B cell (primary cell): Measurements from ENCODE around the gene SCAMP3. TPM values are rescaled to one million over a fixed set of nuclear protein-coding genes. Genes with fewer than 3 reads are reported as not detected.
"Not testable (repeated sequence)": the region's sequence is repeated elsewhere in the genome, so short reads cannot be mapped to it uniquely, and the experiment has no call there.

Source experiments
- ATAC-seq: fragments of 200-7000 bp; cut with Tn5 transposase; one replicate; pipeline ENCODE4 v1.10.0; 2021; ENCODE audit warnings: low read depth, mild to moderate bottlenecking, moderate number of reproducible peaks, moderate library complexity
- CTCF ChIA-PET: fragments of 350-600 bp; sonication (Branson Sonifier 250); formaldehyde crosslinking; loops from one replicate; lab custom pipeline; 2021; ENCODE audit warnings: antibody characterized with exemption, inconsistent platforms; lab: Charles Lee
- POLR2A ChIA-PET: fragments of 350-600 bp; sonication (Branson Sonifier 250); formaldehyde crosslinking; loops from one replicate; lab custom pipeline; 2021; ENCODE audit warnings: antibody characterized with exemption; lab: Charles Lee
- DNase-seq: peaks from one replicate; pipeline ENCODE4 v3.0.0; 2013
- H2AFZ ChIP-seq: 2 replicates; pipeline ENCODE4 v1.6.1; 2012; ENCODE audit warnings: mild to moderate bottlenecking, low read depth, low read length; ENCODE audit not compliant: insufficient read depth, poor library complexity, severe bottlenecking
- H3K27ac ChIP-seq, 2 donors: 1 replicate in 1 of 2; 2 replicates in 1 of 2; pipeline ENCODE4 v1.5.1; 2012 to 2013; ENCODE audit warnings: low read length in 2 of 2, mild to moderate bottlenecking in 2 of 2, moderate library complexity in 1 of 2
- H3K27me3 ChIP-seq, 4 experiments: fragments of 200-600 bp in 1 of 4; sonication (generic) in 1 of 4; replicated peaks in 1 of 4; 1 replicate in 2 of 4; 2 replicates in 2 of 4; pipeline versions ENCODE4 v1.6.1 to v1.7.0; 2013 to 2016; ENCODE audit warnings: low read length in 3 of 4, mild to moderate bottlenecking in 2 of 4, mixed read lengths in 1 of 4, moderate library complexity in 1 of 4; ENCODE audit not compliant: insufficient read depth in 4 of 4, control insufficient read depth in 3 of 4; ENCODE audit errors: control extremely low read depth in 1 of 4
- H3K36me3 ChIP-seq, 2 experiments: replicated peaks in 1 of 2; 1 replicate in 1 of 2; 2 replicates in 1 of 2; pipeline versions ENCODE4 v1.6.1 to v1.7.1; 2013; ENCODE audit warnings: low read length in 1 of 2; ENCODE audit not compliant: insufficient read depth in 2 of 2, control insufficient read depth in 1 of 2; ENCODE audit errors: control extremely low read depth in 1 of 2, extremely low read depth in 1 of 2
- H3K4me1 ChIP-seq, 2 donors: fragments of 200-600 bp in 1 of 2; sonication (generic) in 1 of 2; 1 replicate in 1 of 2; 2 replicates in 1 of 2; pipeline versions ENCODE4 v1.5.1 to v1.6.1; 2013 to 2017; ENCODE audit warnings: low read length in 2 of 2; ENCODE audit not compliant: control insufficient read depth in 2 of 2, insufficient read depth in 2 of 2
- H3K4me2 ChIP-seq: replicated peaks from 2 replicates; pipeline ENCODE3; 2012; ENCODE audit warnings: mild to moderate bottlenecking, low read depth, low read length; ENCODE audit not compliant: poor library complexity, severe bottlenecking
- H3K4me3 ChIP-seq, 5 experiments: fragments of 200-600 bp in 1 of 5; sonication (generic) in 1 of 5; 1 replicate in 3 of 5; 2 replicates in 2 of 5; pipeline versions ENCODE4 v1.5.1 to v1.7.0; 2011 to 2016; ENCODE audit warnings: low read length in 4 of 5, mild to moderate bottlenecking in 4 of 5, low read depth in 2 of 5, control low read depth in 1 of 5, moderate library complexity in 1 of 5; ENCODE audit not compliant: insufficient read depth in 1 of 5; ENCODE audit errors: control extremely low read depth in 1 of 5, extremely low read depth in 1 of 5
- H3K79me2 ChIP-seq: fragments of 200-600 bp; sonication (generic); one replicate; pipeline ENCODE4 v1.6.0; 2016; ENCODE audit warnings: low read length; ENCODE audit not compliant: control insufficient read depth, insufficient read depth
- H3K9ac ChIP-seq: fragments of 200-600 bp; sonication (generic); 2 replicates; pipeline ENCODE4 v1.6.1; 2017; ENCODE audit warnings: mild to moderate bottlenecking, low read length, moderate library complexity
- H3K9me3 ChIP-seq, 3 donors: one replicate each; pipeline versions ENCODE4 v1.6.1 to v1.7.1; 2013; ENCODE audit warnings: low read length in 2 of 3; ENCODE audit not compliant: control insufficient read depth in 2 of 3, insufficient read depth in 1 of 3; ENCODE audit errors: control extremely low read depth in 1 of 3
- H4K20me1 ChIP-seq: 2 replicates; pipeline ENCODE4 v1.6.0; 2012; ENCODE audit warnings: mild to moderate bottlenecking, low read length; ENCODE audit not compliant: insufficient read depth, control insufficient read depth, poor library complexity, severe bottlenecking
- H3K27ac Mint-ChIP-seq: one replicate; pipeline ENCODE4 v1.8.0; 2021; ENCODE audit warnings: mixed read lengths
- H3K27me3 Mint-ChIP-seq: one replicate; pipeline ENCODE4 v1.8.0; 2021; ENCODE audit warnings: mixed read lengths
- H3K4me1 Mint-ChIP-seq: one replicate; pipeline ENCODE4 v1.8.0; 2021; ENCODE audit warnings: mixed read lengths
- H3K4me3 Mint-ChIP-seq: one replicate; pipeline ENCODE4 v1.8.0; 2021; ENCODE audit warnings: mixed read lengths
- H3K9me3 Mint-ChIP-seq: one replicate; pipeline ENCODE4 v1.8.0; 2022; ENCODE audit warnings: mixed read lengths; ENCODE audit not compliant: insufficient read depth
- CTCF ChIP-seq: fragments of 200-600 bp; IDR thresholded peaks from one replicate; pipeline ENCODE4 v1.8.0; 2022; ENCODE audit warnings: antibody characterized with exemption, mild to moderate bottlenecking
- EZH2 ChIP-seq: IDR thresholded peaks from 2 replicates; pipeline ENCODE4 v1.6.1; 2012; ENCODE audit warnings: borderline replicate concordance, low read depth, mild to moderate bottlenecking, moderate library complexity, low read length; ENCODE audit not compliant: insufficient read depth, poor library complexity, severe bottlenecking
- WGBS: methylation state at CpG from one replicate; pipeline ENCODE4 v1.1.5; 2013; ENCODE audit warnings: missing lambda C conversion rate; ENCODE audit not compliant: insufficient coverage; 5-methylcytosine and 5-hydroxymethylcytosine counted together
- intact Hi-C: fragments of 100-400 bp; cut with micrococcal nuclease; formaldehyde crosslinking; loops from one replicate; pipeline ENCODE4 v1.10.0; 2022
- polyA plus RNA-seq: library from polyadenylated mRNA; depleted of rRNA; stranded (reverse); fragments of >200 nt; gene quantifications from 2 replicates; pipeline ENCODE4 v1.2.3, GENCODE V29; 2012
- total RNA-seq, 2 donors: library from RNA; stranded (reverse); fragments of 120-200 nt in 1 of 2; gene quantifications; 1 replicate in 1 of 2; 2 replicates in 1 of 2; pipeline versions ENCODE4 v1.2.3 to v1.2.4, GENCODE V29; 2013 to 2022

SCAMP3 gene
- total and polyA plus RNA-seq, 2 donors (not counting 1 experiment from before 2014, with no cell fraction given): 79.8 to 107 TPM

GRCh38 chr1:155247667-155248553 lies 14.2 kb downstream of the SCAMP3 start:
- peaks cover 0 to 4% (median 2%) of the 10 kb centered on the region in 3 donors for H3K9me3 ChIP-seq
- no peak overlapping the region for H3K4me3 Mint-ChIP-seq
- H3K27me3 ChIP-seq: no peaks in the 10 kb centered on the region
- ATAC-seq (no peak), DNase-seq (no peak)
- no peaks in the 10 kb centered on the region for H4K20me1 ChIP-seq
- peaks cover 4% of the 10 kb centered on the region for H3K27me3 Mint-ChIP-seq
- no peak overlapping the region for H3K27ac ChIP-seq
- POLR2A ChIA-PET: interaction anchor here (0.6 kb wide), 1 partner anchor 23 kb away, joined by 3 read pairs; no protein-coding TSS in a partner anchor
- H3K4me1 ChIP-seq: peaks cover 17 to 30% of the 10 kb centered on the region in 2 donors
- no peak overlapping the region for H2AFZ ChIP-seq
- intact Hi-C loops: no loop called here
- no peaks in the 10 kb centered on the region for H3K36me3 ChIP-seq
- CTCF ChIA-PET: interaction anchor here (0.6 to 5.8 kb wide), 11 partner anchors 13 to 343 kb away, joined by 3 to 71 read pairs (median 4); partner anchors contain the start of genes CLK2, KRTCAP2, MTX1 and SCAMP3
- no peaks in the 10 kb centered on the region for H3K9me3 Mint-ChIP-seq
- H3K79me2 ChIP-seq: no peaks in the 10 kb centered on the region
- no peak for TF ChIP-seq CTCF
- TF ChIP-seq EZH2: no peak
- no peak overlapping the region for H3K9ac ChIP-seq
- H3K4me3 ChIP-seq: no peak overlapping the region
- WGBS: 93% methylated on average over 24 of the region's 26 CpGs
- peaks cover 25% of the 10 kb centered on the region for H3K4me1 Mint-ChIP-seq
- H3K27ac Mint-ChIP-seq: no peak overlapping the region
- H3K4me2 ChIP-seq: no peak overlapping the region

- H3K4me1 ChIP-seq: peaks cover 19 to 30% of the 10 kb centered on the region in 2 donors
- intact Hi-C loops, H4K20me1 ChIP-seq, H3K27ac Mint-ChIP-seq, H2AFZ ChIP-seq, H3K9ac ChIP-seq, H3K4me3 ChIP-seq, H3K79me2 ChIP-seq, H3K4me2 ChIP-seq, H3K4me3 Mint-ChIP-seq, H3K9me3 ChIP-seq, H3K27ac ChIP-seq, ATAC-seq, H3K27me3 ChIP-seq, H3K36me3 ChIP-seq, H3K9me3 Mint-ChIP-seq, DNase-seq, H3K27me3 Mint-ChIP-seq, POLR2A ChIA-PET: not testable (repeated sequence)
- no CpG with 5 or more reads among the region's 3 CpGs for WGBS
- CTCF ChIA-PET: interaction anchor here (0.7 to 5.8 kb wide), 5 partner anchors 20 to 257 kb away, joined by 3 to 46 read pairs (median 4); partner anchors contain the start of genes KRTCAP2, MTX1 and THBS3
- peaks cover 25% of the 10 kb centered on the region for H3K4me1 Mint-ChIP-seq
Observed at GRCh38 chr1:155246796-155247195, 15.4 kb downstream of the SCAMP3 start.
